Stimulated activated CD4-positive, alpha-beta T cell treated with anti-CD3 and anti-CD28 coated beads, TNF-alpha, amount 100 ng/mL, for 48 hours (primary cell): Measurements from ENCODE around the gene USP22.
A peak's percentile ranks its signal among the peaks of the same experiment; 100 is the strongest.
"Not testable (repeated sequence)": the region's sequence is repeated elsewhere in the genome, so short reads cannot be mapped to it uniquely, and the experiment has no call there.

Source experiments
- DNase-seq, 3 donors: peaks; one replicate each; pipeline ENCODE4 v3.0.0-alpha.2; 2020; ENCODE audit warnings: low read depth in 3 of 3

The USP22 gene

DNA sequence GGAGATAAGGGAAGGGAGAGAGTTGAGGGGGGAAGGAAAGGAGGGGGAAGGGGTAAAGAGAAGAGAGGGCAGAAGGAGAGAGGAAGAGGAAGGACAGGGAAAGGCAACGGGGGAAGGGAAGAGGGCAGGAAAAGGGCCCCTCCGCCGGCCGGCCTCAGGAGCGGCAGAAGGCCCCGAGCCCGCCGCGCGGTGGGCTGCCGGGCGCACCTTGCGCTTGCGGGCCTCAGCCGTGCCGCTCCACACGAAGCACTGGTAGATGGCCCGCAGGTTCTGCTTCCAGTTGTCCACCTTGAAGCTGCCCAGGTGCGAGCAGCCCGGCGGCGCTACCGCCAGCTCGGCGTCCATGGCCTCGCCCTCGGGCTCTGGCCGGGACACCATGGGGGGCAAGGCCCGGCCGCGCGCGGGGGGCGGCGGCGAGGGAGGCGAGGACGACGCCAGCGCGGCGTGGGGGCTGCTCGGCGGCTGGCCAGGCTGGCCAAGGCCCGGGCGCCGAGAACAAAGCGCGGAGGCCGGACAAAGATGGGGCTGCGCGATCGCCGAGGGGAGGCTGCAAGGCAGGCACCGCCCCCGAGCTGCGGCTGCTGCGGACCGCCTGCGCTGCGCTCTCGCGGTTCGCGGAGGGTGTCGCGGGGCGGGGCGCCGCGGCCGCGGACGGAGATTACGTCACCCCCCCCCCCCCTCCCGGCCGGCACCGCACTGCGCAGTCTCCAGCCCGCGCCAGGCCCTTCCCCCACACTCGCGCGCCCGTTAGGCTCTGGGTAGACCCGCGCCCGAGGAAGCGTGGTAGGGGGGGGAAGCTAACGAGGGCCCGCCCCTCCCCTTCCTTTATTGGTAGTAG is at the start of gene USP22:
TSS of gene USP22 (minus strand) at position 554 of the 838 bp plus-strand sequence. CDS start at position 378, 176 bp downstream.
- DNase-seq = peak in 2 of 3 donors; percentile 11 to 97

DNA sequence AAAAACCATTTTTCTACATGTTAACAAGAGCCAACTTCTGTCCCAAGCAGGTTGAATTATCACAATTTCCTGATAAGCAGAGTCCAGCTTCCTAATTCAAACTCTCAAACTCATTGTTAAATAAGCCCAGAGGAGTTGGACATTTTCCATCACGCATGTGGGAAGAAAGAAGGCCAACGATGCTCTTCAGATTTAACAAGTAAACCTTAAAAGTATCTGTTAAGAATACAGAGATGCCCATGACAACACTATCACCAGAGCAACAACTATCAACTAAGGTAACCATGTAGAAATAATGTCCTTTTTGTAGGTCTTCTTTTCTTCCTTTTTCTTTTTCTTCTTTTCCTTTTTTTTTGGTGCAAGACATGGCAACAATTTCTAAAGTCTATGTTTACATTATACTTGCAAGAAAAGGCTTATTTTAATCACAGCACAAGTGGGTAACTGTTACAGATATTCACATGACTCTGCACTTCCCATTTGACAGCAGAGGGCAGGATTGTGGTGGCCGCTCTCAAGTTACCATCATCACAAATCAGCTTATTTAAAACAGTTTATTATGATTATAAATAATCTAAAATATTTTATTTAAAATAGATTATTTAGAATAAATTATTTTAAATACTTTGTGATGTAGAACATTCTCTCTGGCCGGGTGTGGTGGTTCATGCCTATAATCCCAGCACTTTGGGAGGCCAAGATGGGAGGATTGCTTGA is 48.2 kb upstream of the USP22 start:
- no peak for DNase-seq

DNA sequence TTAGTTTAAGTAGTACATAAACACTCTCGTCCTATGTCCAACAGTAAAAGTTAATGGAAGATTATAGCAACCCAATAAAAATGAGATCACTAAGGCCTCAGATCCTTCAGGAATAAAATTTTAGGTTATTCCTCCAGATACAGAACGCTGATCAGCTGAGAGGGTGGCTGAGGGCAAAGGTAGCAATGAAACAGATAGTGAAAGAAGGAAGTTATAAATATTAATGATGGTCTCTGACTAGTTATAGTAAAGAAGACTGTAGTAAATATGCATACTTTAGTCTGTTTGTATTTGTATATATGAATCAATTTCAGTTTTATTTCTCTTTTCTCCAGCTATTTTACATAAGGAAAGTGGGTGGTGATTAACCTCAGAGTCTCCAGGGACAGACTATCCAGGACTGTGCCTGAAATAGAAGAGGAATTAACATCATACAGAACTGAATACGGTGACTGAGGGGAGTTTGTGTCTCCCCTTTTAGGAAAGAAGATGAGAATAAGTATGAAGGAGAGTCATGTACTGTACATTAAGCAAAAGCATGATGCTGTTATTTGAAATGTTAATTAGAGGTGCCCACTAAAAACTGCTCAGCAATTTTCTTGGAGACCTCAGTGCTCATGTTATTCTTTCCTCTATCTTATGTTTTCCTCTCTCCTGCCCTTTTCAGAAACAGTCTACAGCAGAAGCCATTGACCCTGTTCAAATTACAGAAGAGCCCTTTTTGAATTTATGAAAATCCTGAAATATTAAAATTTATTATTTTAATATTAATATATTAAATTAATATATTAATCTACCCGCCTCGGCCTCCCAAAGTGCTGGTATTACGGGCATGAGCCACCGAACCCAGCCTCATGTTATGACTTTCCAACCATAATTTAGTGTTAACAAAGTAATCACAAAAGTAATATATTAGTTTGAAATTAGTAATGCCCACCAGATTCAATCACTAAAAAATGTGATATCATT is 47.4 kb upstream of the USP22 start:
- DNase-seq = no peak

DNA sequence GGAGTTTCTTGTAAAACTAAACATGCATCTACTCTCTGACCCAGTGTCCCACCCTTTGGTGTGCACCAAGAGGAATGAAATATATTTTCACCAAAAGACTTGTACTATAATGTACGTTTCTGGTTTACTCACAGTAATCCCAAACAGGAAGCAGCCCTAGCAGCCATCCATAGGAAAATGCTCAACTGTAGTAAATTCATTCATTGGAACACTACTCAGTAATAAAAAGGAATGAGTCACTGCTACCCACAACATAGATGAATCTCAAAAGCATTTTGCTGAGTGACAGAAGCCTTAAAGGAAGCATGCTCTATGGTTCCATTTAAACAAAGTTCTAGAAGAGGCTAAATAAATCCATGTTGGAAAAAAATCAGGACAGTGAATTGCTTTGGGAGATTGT is 46.3 kb upstream of the USP22 start:
- DNase-seq = no peak

DNA sequence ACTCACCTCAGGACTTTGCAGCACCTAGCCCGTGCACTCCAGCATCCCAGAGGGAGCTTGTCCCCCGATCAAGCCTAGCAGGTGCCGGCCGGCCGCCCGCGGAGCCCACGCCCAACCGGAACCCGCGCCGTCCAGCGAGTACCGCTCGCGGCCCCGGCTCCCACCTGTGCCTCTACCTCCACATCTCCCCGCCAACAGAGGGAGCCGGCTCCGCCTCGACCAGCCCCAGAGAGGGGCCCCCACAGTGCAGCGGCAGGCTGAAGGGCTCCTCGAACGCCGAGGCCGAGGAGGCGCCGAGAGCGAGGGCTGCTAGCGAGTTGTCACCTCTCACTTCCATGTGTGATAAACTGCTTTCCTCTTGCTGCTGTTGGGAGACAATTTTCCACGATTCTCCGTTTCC is 42.9 kb upstream of the USP22 start:
- no peak for DNase-seq

DNA sequence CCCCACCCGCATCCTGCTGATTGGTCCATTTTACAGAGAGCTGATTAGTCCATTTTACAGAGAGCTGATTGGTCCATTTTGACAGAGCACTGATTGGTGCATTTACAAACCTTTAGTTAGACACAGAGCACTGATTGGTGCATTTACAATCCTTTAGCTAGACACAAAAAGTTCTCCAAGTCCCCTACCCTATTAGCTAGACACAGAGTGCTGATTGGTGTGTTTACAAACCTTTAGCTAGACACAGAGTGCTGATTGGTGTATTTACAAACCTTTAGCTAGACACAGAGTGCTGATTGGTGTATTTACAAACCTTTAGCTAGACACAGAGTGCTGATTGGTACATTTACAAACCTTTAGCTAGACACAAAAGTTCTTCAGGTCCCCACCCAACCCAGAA is 42.5 kb upstream of the USP22 start:
- not testable (repeated sequence) for DNase-seq

DNA sequence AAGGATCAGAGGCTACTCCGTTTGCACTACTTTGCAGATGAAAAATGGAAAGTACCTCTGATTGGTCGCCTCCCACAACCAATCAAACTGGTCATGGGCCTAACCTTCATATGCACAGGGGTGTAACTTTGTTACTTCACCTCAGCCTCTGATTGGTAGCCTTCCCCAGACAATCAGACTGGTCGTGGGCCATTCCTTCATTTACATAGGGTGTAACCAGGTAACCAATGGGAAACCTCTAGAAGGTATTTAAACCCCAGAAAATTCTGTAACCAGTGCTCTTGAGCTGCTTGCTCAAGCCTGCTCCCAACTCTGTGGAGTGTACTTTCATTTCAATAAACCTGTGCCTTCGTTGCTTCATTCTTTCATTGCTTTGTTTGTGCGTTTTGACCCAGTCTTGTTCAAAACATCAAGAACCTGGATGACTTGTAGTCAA is 39.2 kb upstream of the USP22 start:
- no peak for DNase-seq

DNA sequence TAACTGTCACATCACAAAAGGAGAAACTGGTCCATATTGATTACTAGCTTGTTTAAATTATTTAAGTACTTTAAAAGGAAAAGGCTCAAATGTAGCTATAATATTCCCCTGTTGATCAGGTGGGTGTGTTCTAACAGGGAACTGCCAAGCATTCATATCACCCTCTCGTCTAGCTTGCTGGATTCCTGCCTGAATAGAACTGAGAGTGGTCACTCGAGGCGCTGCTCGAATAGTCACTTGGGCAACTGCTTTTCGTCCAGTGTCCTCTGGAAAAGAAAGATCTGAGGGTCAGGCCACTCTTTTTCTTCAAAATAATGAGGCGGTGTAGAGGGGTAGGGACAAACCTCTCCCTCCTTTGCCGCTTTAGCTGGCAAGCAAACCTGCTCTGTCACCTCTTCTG is 36.4 kb upstream of the USP22 start:
- no peak for DNase-seq

DNA sequence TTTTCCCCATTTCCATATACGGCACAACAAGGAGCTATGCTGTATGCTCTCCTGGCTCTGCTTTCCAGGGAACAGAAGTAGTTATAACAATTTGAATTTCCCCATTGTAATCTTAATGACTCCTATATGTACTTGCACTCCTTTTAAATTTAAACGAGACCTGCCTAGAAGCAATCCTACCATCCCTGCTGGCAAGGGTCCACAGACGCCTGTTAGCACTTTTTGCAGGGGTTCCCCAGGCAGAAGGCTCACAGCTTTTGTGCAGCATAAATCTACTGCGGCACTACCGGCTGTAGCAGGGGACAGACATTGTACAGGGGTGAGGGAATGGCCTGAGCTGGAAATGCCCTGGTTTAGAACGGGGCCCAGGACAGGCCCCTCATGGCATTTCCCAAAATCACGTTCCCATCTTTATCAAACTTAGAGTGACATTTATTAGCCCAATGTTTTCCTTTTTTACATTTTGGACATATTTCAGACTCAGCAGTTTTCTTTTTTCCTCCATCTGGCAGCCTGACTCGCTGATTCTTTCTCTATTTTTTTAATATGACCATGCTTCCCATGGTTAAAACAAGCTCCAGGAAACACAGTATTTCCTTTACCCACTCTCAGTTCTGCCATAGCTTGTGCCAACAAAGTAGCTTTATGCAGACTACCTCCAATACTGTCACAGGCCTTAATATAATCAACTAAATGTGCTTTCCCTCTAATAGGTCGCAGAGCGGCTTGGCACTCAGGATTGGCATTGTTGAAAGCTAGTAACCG is 35.4 kb upstream of the USP22 start:
- no peak for DNase-seq

DNA sequence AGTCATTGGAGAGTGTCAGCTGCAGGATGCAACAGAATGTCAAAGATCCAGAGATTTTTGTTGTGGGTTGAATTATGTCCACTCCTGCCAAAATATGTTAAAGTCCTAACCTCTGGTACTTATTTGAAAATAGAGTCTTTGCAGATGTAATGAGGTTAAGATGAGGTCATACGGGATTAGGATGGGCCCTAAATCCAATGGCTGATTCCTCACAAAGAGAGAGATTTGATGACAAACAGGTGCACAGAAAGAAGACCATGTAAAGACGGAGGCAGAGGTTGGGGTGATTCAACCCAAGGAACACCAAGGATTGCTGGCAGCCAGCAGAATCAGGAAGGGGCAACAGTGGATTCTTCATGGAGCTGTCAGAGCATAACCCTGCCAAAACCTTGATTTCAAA is 34.5 kb upstream of the USP22 start:
- DNase-seq = no peak

DNA sequence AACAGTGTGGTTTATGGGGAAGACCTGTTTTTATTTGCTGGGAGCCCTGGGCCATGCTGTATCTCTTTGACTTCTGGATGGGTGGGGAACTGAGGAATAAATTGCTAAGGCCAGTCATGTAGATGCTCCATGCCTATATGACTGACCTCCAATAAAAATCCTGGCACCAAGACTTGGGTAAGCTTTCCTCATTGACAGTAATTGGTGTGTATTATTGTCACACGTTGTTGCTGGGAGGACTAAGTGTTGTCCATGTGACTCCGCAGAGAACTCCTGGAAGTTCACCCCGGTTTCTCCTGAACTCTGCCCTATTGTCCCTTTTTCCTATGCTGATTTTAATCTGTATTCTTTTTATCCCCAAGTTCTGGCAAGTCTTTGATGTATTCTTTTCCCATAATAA is 33.4 kb upstream of the USP22 start:
- DNase-seq = no peak

DNA sequence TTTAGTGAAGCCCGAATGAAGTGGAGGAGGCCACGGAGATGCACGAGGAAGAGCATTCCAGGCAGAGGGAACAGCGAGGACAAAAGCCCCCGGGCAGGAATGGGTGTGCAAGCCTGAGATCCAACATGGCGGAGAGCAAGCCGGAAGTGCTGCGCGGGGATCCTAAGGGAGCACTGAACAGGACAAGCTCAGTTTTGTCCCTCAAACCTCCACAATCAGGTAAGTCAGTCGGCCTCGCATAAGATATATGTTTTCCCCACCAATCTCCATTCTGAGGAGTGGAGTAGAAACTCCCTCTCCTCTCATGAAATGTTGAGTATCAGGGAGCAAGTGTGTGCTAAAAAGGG is 32.9 kb upstream of the USP22 start:
- no peak for DNase-seq

DNA sequence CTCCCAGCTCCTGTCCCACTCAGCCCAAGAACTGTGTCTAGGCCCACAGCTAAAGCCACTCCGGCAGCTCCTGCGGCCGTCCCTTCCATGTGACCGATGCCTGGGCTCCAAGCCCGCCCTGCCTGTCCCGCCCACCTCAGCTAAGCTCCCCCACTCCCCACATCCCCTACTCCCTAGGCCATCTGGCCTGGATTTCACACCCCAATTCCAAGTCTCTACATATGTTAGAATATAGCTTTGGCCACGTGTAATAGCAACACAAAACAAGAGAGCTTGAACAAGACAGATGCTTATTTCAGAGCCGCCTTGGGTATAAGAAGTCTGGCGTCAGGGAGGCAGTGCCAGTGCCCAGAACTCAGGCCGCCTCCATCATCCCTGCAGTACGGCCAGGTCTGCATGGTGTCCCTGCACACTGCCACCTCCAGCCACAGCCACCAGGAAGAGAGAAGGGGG is 30.0 kb upstream of the USP22 start:
- no peak for DNase-seq

DNA sequence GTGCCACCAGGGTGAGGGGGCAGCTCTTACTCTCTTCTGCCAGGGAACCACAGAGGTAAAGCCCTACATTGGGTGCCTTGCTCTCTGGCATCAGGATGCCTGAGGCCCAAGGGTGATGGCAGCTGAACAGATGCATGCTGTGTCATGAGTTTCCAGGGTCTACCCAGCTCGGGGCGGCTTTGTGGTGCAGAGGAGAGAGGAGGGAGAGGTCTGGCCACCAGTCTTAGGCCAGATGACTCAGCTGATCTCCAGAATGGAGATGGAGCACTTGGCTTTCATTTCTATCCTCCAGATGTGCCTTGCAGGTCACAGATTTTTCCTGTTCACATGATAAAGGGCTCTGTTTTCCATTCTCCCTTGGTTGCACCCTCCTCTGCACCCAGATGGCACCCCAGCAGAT is 23.6 kb upstream of the USP22 start:
- DNase-seq = no peak

DNA sequence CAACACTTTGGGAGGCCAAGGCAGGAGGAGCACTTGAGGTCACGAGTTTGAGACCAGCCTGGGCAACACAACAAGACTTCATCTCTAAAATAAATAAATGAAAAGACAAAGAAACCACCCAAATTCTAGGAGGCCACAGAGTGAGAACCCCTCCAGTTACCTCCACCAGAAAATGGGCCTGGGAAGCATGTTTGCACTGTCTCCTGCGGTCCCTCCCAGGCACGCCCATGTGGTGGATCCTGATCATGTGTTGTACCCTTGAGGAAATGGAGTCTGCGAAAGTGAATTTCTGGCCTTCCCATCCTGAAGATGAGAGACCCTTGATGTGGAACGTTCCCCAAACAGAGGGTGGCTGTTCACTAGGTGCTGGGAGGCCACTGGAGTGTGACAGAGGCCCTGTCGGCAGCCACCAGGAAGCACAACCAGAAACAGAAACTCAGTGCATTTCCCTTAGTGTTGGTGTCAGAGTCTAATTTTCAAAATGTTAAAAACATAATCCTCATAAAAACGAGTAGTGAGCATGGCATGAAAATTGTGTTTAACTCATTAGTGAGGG is 19.2 kb upstream of the USP22 start:
- DNase-seq = no peak

DNA sequence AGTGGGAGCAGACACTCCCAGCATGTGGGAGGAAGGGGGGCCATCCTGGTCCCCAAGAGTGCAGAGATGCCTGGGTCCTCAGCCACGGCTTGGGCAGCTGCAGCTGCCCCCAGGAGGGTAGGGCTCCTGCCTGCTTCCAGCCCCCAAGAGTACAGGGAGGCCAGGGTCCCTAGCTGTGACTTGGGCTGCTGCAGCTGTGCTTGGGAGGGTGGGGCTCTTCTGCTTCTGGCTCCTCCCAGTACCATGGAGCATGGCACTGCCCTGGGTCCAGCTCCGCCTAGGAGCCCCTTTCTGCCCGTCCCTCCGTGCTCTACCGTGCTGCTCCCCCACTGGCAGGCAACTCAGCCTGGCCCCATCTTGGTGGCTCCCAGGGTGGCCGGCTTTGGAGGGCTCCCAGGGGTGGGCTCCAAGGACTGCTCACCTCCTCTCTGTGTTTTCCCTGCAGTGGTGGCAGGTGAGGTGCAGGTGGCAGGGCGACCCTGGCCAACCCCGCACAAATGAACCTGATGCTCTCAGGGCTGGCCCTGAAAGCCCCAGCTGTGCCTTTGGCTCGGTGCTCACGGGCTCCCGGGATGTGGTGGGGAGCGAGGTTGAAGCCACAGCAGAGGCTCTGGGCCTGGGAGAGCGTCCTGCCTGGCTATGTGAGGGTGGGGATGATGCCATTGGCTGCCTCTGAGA is 18.5 kb upstream of the USP22 start:
- DNase-seq = no peak

DNA sequence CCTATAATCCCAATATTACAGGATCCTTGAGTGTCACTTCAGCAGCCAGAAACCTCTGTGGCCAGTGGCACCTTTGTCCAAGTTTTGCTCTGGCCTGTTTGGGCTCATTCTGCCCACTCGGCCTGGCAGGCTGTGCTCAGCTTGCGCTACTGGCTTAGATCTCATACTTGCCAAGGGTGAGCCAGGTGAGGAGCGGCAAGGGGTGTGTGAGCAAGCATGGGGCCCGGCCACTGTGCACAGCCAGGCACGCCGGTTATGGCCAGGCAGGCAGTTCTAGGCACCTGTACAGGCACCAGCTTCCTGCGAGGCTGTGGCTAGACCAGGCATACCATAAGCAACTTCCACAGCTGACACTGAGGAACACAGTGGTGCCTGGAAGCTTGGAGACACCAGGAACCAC is 16.9 kb upstream of the USP22 start:
- DNase-seq = no peak

DNA sequence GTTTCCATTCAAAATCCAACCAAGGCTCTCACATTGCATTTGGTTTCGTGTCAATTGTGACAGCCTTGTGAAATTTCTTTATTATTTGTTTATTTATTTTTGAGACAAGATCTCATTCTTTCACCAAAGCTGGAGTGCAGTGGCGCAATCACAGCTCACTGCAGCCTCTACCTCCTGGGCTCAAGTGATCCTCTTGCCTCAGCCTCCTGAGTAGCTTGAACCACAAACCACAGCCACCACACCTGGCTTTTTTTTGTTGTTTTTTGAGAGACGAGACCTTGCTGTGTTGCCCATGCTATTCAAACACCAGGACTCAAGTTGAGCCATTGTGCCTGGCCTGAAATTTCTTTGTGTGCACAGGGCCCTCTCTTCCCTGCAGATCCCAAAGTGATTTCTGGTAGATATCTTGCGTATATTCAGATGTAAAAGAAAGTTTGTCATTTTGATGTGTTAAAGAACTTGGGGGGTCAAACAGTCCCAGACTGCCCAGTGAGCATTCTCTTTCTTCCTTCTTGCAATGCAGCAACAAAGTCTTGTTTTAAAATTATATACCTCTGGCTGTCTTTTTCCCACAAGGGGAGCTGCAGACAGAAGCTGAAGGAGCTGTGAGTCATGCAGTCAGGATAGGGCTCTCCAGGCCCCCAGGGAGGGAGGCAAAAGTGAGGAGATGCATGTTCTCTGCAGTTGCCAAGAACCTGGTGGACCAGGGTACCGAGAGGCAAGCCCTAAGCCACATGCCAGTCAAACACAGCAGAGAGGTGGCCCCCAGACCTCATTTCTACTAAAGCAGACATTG is 15.5 kb upstream of the USP22 start:
- no peak for DNase-seq

DNA sequence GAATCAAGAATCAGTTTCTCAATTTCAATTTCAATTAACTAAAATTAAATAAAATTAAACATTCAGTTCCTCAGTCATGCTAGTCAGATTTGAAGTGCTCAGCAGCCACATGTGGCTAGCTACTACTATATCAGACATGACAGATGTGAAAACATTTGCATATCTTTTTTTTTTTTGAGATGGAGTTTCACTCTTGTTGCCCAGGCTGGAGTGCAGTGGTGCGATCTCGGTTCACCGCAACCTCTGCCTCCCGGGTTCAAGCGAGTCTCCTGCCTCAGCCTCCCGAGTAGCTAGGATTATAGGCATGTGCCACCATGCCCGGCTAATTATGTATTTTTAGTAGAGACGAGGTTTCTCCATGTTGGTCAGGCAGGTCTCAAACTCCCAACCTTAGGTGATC is 10.2 kb upstream of the USP22 start:
- DNase-seq = not testable (repeated sequence)

DNA sequence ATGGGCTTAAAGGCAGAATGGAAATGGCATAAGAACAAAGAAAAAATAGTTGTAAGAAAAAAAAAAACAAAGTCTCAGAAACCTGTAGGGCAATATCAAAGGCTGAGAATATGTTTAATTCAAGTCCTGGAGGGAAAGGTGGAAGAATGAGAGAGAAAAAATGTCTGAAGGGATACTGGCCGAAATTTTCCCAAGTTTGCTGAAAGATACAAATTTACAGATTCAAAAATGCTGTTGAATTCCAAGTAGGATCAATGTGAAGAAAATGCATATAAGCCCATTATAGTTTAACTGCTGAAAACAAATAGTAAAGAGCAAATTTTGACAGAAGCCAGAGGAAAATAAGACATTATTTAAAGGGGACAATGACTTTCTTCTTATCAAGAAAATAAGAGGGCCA is 6.6 kb upstream of the USP22 start:
- DNase-seq = no peak
